Mucosa of descending colon (tissue), 3 donors: Measurements from ENCODE around the gene DAPK3. TPM values are rescaled to one million over a fixed set of nuclear protein-coding genes. Genes with fewer than 3 reads are reported as not detected.
A peak's percentile ranks its signal among the peaks of the same experiment; 100 is the strongest.

Experiments used
- ATAC-seq: fragments of 200-7000 bp; cut with Tn5 transposase; one replicate; pipeline ENCODE4 v1.9.1; 2020; ENCODE audit warnings: mild to moderate bottlenecking, moderate library complexity
- DNase-seq, 3 donors: peaks; one replicate each; pipeline ENCODE4 v3.0.0-alpha.2; 2020
- H3K36me3 ChIP-seq: fragments of 200-600 bp; one replicate; pipeline ENCODE4 v1.8.0; 2021; ENCODE audit warnings: low read depth, mild to moderate bottlenecking
- H3K4me1 ChIP-seq: fragments of 200-600 bp; one replicate; pipeline ENCODE4 v1.8.0; 2021; ENCODE audit warnings: low read depth, mild to moderate bottlenecking
- H3K4me3 ChIP-seq: fragments of 200-600 bp; one replicate; pipeline ENCODE4 v1.8.0; 2021; ENCODE audit warnings: mild to moderate bottlenecking
- H3K9me3 ChIP-seq: fragments of 200-600 bp; one replicate; pipeline ENCODE4 v1.8.0; 2021; ENCODE audit warnings: mild to moderate bottlenecking
- CTCF ChIP-seq: fragments of 200-600 bp; IDR thresholded peaks from one replicate; pipeline ENCODE4 v1.8.0; 2022; ENCODE audit warnings: antibody characterized with exemption, mild to moderate bottlenecking
- intact Hi-C, 2 donors: fragments of 100-400 bp; cut with DNase I in 1 of 2; cut with micrococcal nuclease in 1 of 2; formaldehyde crosslinking; loops; one replicate each; pipeline versions ENCODE4 v1.11.0 to v1.11.1; 2022; cut with DNase I, micrococcal nuclease
- total RNA-seq, 3 donors: library from RNA; stranded (reverse); fragmentation: NEBNext Ultra II Directional in 2 of 3; extraction: Animal tissue kit (Norgen Biotek cat#: 25700) in 2 of 3; gene quantifications; one replicate each; pipeline versions ENCODE4 v1.2.1 to v1.2.4, GENCODE V29; 2021 to 2023
- donor health status: DM: no; HTN: no; CAD: no; lungs with moderate emphysema.
- donor health status: DM: no; HTN: no; CAD: no.
- donor health status: DM: no; HTN: yes; CAD: no.

The DAPK3 gene
- total RNA-seq, 3 donors from 2014 or later: 51.3 to 121 (median 56.9) TPM

DNA sequence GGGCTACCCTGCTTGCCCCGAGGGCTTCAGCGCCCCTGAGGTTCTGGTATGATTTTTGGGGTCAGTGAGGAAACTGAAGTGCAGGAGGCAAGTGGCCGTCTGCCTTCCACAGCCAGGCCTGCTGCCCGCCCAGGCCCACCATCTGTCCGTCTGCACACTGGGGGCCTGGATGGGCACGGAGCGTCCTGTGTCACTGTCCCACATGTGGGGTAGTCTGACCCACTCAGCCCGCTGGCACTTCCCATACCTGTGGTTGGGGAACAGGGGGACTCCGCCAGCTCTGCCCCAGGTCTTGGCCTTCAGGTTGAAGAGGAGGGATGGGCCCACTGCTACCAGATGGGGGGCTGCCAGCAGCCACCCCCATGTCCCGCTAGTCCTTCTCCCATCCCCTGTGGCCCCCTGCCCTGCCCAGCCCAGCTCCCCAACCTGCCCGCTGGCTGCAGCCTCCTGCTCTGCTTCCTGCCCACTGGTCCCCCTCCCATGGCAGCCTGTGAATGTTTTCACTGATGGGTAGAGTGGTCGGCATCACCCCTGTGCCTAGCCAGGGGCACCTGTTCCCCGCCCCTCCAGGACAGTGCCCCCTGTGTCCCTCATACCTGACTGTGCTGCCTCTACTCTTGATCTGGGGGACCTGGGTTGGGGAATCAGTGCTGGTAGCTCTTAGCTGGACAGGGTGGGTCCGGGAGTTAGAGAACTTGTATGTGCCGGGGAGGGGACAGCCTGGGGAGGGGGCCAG lies 46.2 kb upstream of the DAPK3 start:
- H3K4me1 ChIP-seq: no peaks in the 10 kb centered on the region
- intact Hi-C loops: no loop called here
- peaks cover 3% of the 10 kb centered on the region for H3K36me3 ChIP-seq
- DNase-seq (no peak), ATAC-seq (no peak)
- no peak for TF ChIP-seq CTCF
- H3K9me3 ChIP-seq: no peaks in the 10 kb centered on the region
- H3K4me3 ChIP-seq: no peak overlapping the region

- no peak for ATAC-seq
- intact Hi-C loops: no loop called here
- Histone ChIP-seq H3K4me1 (no peaks in the 10 kb centered on the region), H3K36me3 (peaks cover 3% of the 10 kb centered on the region), H3K4me3 (no peak overlapping the region), H3K9me3 (no peaks in the 10 kb centered on the region)
- TF ChIP-seq CTCF: no peak
- no peak for DNase-seq
These were observed 45.6 kb upstream of the DAPK3 start for GRCh38 chr19:4016486-4016885.

- H3K4me3 ChIP-seq: no peak overlapping the region
- intact Hi-C loops: no loop called here
- ATAC-seq (no peak), DNase-seq (no peak)
- TF ChIP-seq CTCF: no peak
- no peaks in the 10 kb centered on the region for H3K9me3 ChIP-seq
- H3K36me3 ChIP-seq: peaks cover 3% of the 10 kb centered on the region
- H3K4me1 ChIP-seq: peaks cover 6% of the 10 kb centered on the region
These were observed 45.0 kb upstream of the DAPK3 start for GRCh38 chr19:4015705-4016402.

DNA sequence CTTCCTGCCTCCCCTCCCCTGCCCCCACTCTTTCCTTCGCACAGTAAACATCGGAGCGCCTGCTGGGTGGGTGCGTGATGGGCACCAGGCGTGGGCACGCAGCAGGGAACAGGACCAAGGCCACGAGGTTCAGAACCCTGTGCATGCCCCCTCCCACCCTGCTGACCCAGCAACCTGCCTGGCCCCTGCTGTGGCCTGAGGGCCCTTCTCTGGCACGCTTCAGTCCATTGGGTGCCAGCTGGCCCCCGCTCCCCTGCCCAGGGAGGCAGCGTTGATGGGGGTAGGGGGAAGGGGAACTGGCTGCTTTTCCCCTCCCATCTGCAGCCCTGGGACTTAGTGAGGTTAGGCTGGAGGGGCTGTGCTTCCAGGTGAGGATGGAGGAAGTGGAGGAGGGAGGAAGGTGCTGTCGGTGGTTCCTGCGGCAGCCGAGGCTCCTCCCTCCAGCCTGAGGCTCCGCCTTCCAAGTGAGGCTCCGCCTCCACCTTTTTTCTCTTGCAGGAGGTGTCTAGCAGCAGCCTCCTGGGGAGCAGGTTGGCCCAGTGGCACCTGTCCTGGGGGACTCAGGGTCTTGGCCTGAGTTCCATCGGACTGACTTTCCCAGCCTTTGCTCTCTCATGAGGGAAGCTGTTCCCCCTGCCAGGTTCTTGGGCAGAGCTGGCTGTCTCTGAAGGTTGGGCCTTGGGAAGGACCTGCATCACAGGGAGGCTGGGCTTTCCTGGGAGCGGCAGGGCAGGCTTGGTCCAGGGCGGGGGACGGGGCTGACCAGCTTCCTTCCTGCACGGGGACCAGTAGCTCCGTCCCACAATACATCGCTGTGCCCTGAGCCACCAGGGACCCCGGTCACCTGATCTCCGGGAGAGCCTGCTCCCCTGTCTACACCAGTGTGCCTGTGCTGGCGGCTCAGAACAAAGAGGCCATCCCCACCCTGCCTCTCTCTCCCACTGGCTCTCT lies 43.9 kb upstream of the DAPK3 start:
- intact Hi-C loops: no loop called here
- TF ChIP-seq CTCF: no peak
- no peak overlapping the region for H3K4me3 ChIP-seq
- H3K9me3 ChIP-seq: no peaks in the 10 kb centered on the region
- peak in 1 of 3 donors; percentile 35 for DNase-seq
- H3K36me3 ChIP-seq: peaks cover 3% of the 10 kb centered on the region
- H3K4me1 ChIP-seq: peaks cover 9% of the 10 kb centered on the region
- peak; percentile 35 for ATAC-seq

DNA sequence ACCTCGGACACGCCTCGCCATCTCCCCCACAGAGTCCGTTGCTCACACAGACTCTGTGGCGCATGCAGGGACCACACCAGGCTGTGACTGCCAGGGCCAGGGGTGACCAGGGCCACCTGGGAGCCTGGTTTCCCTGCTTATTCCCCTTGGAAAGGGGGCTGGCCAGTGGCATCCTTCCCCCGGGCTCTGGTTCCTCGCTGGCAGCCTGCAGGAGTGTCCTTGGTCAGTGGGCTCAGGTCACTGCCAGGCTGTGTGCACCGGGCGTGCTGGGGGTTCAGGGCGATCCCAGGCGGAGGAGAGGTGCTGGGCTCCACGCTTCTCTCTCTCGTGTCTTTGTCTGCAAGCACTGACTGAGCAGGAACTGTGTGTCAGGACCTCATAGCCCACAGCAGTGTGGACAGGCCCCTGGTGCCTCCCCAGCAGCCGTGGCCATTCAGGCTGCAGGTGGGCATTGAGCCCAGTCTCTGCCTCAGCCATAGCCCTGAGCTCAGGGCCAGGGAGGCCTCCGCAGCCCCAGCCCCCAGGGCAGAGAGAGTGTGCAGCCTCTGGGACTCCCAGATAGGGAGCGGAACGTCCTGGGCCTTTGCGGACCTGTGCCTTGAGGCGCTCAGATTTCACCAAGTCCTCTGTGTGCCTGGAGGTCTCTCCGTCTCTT lies 43.1 kb upstream of the DAPK3 start:
- no peak overlapping the region for H3K4me3 ChIP-seq
- peaks cover 16% of the 10 kb centered on the region for H3K4me1 ChIP-seq
- no peak for ATAC-seq
- DNase-seq: no peak
- no peak for TF ChIP-seq CTCF
- H3K9me3 ChIP-seq: no peaks in the 10 kb centered on the region
- intact Hi-C loops: no loop called here
- H3K36me3 ChIP-seq: peaks cover 3% of the 10 kb centered on the region
